NCI-H345 (cell line): ENCODE data around the gene IFITM10.

ENCODE experiments used
- DNase-seq: peaks from one replicate; lab custom pipeline; 2025; lab: John Stamatoyannopoulos, UW

Gene IFITM10

DNA sequence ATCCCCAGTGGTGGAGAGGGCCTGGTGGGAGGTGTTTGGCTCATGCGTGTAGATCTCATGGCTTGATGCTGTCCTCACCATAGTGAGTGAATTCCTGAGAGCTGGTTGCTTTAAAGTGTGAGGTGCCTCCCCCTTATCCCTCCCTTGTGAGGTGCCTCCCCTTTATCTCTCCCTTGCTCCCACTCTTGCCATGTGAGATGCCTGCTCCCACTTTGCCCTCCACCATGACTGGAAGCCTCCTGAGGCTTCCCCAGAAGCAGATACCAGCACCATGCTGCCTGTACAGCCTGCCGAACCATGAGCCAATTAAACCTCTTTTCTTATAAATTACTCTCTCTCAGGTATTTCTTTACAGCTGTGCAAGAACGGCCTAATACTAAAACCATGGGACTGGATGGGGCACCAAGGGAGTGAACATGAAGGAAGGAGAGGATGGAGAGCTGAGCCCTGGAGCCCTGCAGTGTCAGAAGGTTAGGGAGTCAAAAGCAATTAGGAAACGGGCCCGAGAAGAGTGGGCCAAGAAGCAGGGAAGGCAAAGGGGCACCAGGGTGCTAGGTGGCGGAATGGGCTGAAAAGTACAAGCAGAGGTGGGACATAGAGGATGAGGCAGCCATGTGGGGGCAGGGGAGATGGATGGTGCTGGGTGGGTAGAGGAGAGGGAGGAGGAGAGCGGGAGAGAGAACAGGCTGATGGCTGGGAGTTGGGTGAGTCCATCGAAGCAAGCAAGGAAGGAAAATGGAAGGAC is 9.4 kb downstream of the IFITM10 start:
- DNase-seq: no peak

GRCh38 chr11:1739576-1739975 is 10.8 kb downstream of the IFITM10 start:
- DNase-seq: no peak

DNA sequence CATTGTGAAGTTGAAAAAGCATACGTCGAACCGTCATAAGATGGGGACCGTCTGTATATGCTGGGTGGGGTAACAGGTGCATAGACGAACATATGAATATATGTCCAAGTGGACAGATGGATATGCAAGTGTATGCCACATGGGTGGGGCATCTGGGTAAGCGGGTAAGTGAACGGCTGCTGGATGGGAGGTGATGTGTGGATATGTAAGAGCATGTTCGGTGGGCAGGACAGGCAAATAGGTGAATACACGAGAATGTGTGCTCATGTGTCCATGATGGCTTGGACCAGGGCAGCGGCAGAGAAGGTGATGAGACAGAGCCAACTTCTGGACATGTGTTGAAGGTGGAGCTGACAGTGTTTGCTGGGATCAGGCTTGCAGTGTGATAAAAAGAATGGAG is 12.0 kb downstream of the IFITM10 start:
- no peak for DNase-seq

DNA sequence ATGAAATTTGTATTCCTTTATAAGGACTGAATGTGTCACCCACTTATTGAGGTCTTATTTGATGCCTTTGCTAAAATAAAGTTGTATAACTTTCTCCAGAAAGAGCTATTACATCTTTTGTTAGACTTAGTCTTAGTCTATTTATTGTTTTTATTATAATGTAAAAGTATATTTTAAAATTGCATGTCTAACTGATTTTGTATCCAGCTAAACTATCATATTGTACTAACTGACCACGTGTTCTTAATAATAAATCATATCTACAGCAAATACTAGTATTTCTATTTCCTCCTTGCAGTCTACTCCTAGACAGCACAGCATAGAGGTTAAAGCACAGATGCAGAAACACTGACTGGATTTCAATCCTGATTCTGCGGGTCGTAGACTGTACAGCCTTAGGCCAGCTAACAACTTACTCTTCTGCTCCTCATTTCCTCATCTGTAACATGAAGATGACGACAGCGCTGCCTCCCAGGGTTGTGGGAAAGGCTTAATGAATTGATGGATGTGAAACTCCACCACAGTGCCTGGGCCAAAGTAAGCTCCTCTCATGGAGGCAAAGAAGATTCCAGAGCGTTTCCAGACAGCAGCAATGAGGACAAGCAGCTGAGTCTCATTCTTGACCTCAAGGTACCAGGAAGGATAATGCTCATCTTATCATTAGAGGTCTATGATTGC is 13.2 kb downstream of the IFITM10 start:
- no peak for DNase-seq

DNA sequence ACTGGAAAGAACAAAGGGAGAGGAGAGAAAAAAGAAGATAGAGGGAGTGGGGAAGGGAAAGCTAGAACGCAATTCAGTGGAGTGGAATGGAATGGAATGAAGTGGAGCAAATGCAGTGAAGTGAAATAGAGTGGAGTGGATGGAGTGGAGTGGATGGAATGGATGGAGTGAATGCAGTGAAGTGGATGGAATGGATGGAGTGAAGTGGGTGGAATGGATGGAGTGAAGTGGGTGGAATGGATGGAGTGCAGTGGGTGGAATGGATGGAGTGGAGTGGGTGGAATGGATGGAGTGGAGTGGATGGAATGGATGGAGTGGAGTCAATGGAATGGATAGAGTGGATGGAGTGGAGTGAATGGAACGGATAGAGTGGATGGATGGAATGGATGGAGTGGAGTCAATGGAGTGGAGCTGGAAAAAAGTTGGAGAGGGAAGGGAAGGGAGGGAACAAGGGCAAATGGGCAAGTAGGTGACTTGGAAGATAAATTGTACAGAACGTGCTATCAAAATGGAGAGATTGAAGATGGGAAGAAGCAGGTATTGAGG is 13.9 kb downstream of the IFITM10 start:
- no peak for DNase-seq

DNA sequence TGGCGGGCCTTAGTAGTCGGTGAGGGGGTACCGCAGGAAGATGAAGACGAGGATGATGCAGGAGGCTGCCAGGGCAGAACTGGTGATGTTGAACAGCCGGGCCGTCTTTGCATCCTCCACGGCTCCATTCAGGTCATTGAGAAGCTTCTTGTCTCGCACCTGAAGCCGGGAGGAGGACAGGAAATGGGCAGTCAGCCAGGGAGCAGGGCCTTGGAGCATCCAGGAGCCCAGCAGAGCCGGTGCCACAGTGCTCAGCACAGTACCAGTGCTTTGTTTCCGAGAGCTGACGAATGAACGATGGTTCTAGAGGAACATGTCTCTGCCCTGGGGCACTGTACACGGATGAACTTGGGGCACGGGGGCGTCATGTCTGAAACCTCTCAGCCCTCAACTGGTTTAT is 15.1 kb downstream of the IFITM10 start:
- no peak for DNase-seq

DNA sequence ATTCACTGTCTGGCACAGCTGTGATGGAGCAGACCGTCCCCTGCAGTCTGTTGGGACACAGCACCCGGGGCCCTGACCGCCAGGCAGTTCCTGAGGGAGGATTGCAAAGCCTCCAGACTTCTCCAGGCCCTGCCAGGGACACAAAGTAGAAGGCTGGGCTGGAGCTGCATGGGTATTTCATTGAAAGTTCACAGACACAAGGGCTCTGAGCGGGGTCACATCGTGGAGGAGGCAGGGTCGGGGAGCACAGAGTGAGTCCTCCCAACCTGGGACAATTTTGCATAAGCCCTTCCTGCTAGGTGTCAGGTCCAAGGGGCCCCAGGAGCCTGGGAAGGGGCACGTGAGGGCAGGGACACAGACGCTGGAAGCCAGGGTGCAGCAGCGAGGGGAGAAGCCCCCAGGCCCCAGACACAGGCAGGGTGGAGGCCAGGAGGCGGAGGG is 15.7 kb downstream of the IFITM10 start:
- no peak for DNase-seq

GRCh38 chr11:1733716-1734640 is 16.4 kb downstream of the IFITM10 start:
- DNase-seq: no peak

DNA sequence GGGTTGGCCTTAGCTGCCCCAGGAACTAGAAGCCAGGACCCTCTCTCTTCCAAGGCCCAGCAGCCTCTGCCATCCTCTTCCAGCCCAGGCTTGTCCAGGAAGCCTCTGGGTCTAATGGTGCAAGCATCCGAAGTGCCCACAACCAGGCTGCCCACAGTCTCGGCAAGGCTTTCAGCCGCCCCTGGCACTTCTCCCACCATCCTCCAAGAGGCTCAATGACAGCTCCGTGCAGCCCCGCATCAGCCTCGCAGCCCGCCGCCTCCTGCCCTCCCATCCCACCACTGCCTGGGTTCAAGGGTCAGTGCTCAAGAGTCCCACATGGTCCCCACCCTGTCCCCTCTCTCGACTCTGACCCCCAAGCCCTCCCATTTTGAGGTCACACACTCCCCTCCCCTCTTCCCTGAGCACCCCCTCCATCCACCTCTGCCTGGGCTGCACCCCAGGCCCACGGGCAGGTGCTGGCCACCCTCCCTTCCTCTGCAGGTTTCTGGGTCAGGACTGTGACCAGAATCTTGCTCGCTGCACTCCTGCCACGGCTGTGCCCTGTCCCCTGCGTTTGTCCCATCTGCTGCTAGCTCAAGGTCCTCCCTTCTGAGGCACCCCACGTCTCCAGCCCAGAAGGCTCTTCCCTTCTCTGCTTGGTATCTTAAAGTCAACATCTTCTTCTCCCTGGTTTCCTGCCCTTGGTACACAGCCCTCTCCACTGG is 17.2 kb downstream of the IFITM10 start:
- no peak for DNase-seq

DNA sequence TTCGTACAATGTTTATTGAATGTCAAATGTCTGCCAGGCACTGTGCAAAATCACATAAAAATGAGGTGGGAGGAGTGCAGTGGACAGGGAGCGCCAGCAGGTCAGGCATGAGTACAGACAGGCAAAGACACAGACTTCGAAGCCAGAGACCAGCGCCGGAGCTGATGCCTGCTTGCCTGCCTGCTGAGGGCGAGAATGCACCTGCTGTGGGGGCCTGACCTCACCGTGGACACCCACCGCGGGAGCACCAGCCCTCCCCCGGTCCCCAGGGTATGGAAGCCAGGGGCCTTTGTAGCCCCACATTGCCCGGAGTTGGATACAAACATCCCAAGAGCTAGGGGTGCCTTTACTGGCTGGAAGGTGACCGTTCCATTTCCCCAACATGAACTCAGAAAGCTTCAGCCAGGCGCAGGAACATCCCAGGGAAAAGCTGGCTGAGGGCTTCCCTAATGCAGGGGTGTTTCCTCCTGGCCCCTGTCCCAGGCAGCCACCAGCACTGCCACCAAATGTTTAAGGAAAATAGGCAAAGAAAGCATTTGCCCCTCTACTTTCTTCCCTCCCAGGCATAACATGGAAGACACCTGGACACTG is 17.9 kb downstream of the IFITM10 start:
- no peak for DNase-seq

DNA sequence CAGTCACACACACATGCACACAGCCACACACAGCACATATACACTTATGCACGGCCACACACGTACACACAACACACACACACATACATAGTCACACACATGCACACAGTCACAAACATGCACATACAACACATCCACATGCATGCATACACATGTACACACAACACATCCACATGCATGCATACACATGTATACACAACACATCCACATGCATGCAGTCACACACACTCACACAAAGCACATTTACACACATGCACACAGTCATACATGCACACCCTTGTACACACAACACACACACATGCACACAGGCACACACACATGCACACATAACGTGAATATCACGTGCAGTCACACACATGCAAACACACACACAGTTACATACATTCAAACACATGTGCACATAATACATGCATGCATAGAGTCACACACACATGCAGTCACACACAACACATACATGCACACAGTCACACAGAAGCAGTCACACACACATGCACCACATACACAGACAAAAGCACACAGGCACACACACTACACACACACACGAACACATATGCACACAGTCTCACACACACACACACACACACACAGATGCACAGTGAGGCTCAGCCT is 18.8 kb downstream of the IFITM10 start:
- no peak for DNase-seq

DNA sequence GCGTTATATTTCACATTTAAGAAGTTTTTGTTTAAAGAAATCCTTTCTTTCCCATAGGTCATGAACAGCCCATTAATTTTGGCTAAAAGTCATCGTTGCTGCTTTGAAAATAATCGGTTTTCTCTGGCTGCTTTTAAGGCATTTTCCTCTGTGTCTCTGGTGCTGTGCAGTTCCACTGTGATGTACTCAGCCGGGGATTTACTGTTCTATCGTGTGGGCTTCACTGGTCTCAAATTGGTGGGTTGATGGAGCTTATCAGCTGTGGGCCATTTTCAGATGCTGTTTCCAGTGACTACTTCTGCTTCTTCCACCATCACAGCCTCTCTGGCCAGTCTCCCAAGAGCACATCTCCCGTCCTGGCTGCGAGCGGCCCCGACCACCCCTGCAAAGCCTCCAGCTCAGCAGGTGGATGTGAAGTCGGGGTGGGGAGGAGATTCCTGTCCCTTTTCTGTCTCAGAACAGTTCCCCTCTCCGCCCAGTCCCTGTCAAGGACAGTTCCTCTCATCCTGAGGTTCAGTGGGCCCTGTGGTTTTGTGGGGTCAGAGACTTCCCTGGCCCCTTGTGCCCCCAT is 20.3 kb downstream of the IFITM10 start:
- DNase-seq: no peak

DNA sequence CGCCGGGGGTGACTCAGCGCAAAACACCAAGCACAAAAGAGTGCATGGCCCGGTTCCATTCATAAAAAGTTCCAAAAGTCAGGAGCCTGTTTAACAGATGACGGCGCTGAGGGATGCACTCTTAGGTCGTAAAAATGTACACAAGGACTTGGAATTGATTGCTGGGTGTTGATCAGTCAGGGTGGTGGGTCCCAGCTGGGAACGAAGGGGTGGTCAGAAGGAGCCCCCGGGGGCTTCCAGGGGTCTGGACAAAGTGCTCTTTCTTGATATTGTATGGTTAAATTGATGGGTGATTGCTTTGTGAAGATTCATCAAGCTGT is 20.7 kb downstream of the IFITM10 start:
- DNase-seq: no peak

DNA sequence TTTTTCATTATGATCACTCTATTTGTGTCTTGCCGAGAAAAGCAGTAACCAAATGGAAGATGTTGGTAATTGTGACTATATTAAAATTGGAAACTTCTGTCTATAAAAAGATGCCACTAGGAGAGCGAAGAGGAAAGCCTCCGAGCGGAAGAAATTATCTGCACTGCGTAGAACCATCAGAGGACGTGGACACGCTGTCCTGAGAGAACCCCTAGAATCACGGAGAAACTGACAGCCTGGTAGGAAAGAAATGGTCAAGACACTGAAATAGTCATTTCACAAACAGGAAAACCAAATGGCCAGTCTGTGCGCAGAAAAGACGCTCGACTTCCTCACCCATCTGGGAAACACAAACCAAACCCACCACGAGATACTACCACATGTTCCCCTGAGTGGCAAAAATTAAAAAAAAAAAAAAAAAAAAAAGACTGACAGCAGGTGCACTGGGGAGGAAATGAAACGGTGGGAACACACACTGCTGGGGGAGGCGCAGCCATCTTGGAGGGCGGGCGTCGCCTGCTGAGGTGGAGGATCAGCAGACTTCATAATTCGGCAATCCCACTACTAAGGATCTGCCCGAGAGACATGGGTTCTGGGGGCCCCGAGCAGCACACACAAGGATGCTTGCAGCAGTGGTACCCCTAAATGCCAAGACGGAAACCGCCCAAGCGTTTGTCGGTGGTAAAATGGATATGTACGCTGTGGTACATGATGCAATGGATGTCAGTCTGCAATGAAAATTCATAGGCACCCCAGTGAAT is 21.3 kb downstream of the IFITM10 start:
- DNase-seq: no peak

GRCh38 chr11:1728301-1728700 is 22.1 kb downstream of the IFITM10 start:
- no peak for DNase-seq

GRCh38 chr11:1727861-1728260 is 22.5 kb downstream of the IFITM10 start:
- no peak for DNase-seq

- no peak for DNase-seq
These were observed 23.2 kb downstream of the IFITM10 start for GRCh38 chr11:1727096-1727690.

DNA sequence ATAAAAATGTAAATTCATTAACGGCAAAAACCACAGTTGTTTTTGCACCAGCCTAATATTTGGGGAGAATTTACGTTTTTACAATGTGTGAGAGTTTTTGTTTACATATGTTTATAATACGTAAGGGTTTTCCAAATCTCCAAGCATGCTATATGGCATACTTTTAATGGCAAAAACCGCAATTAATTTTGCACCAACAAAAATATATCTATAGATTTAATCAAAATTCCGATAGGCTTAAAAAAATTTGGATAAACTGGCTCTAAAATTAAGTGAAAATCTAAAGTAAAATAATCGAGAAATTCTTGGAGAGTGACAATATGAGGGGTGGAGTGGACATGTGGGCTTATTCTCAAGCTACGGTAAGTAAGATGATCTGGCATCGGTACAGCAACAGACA is 30.6 kb downstream of the IFITM10 start:
- DNase-seq: no peak

- no peak for DNase-seq
These were observed 32.1 kb downstream of the IFITM10 start for GRCh38 chr11:1718326-1718725.

DNA sequence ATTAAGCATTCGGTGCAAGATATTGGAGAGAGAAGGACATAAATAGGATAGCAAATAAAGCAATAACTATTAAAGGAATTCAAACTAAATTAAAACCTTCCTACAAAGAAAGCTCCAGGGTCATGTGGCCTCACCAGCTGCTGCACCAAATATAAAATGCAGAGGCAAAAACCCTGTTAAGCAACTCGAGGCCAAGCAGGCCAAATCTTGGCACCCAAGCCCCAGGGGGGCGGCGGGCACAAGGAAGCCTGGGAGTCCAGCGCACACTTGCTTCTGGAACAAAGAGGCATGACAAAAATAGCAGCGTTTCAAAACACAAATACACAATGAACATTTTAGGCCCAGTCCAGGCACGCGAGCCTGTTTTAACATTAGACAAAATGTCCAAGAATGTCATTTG is 32.6 kb downstream of the IFITM10 start:
- DNase-seq: no peak
